Measurements from ENCODE around the gene FAM131A. TPM values are rescaled to one million over a fixed set of nuclear protein-coding genes. Genes with fewer than 3 reads are reported as not detected.

FAM131A gene
- total RNA-seq, 4 donors from 2014 or later = 13.2 to 42.6 (median 36.8) TPM

GRCh38 chr3:184384856-184385422 is 47.5 kb downstream of the FAM131A start:
- TF ChIP-seq POLR2A (IDR thresholded peaks at IDR 0.05) (no peak), CTCF (IDR thresholded peaks at IDR 0.05) (no peak)
- no peak for DNase-seq
- Histone ChIP-seq H3K9me3 (no peaks in the 10 kb centered on the region), H3K4me1 (no peaks in the 10 kb centered on the region), H3K27ac (no peak overlapping the region), H3K4me3 (no peak overlapping the region), H3K27me3 (no peaks in the 10 kb centered on the region), H3K36me3 (no peaks in the 10 kb centered on the region)
- intact Hi-C loops (cut with DNase I; ENCODE audit: low total_unique reads) = no loop called here

GRCh38 chr3:184386047-184386806 is 48.8 kb downstream of the FAM131A start:
- H3K27ac ChIP-seq = no peak overlapping the region
- H3K9me3 ChIP-seq = no peaks in the 10 kb centered on the region
- no peak overlapping the region for H3K4me3 ChIP-seq
- DNase-seq = no peak
- no peaks in the 10 kb centered on the region for H3K36me3 ChIP-seq
- no peaks in the 10 kb centered on the region for H3K4me1 ChIP-seq
- H3K27me3 ChIP-seq = no peaks in the 10 kb centered on the region
- intact Hi-C loops (cut with DNase I; ENCODE audit: low total_unique reads) = no loop called here
- TF ChIP-seq POLR2A (IDR thresholded peaks at IDR 0.05) (no peak), CTCF (IDR thresholded peaks at IDR 0.05) (no peak)

- TF ChIP-seq CTCF (IDR thresholded peaks at IDR 0.05) = no peak
- TF ChIP-seq POLR2A (IDR thresholded peaks at IDR 0.05) = no peak
- intact Hi-C loops (cut with DNase I; ENCODE audit: low total_unique reads) = no loop called here
- no peak overlapping the region for H3K4me3 ChIP-seq
- no peak for DNase-seq
- H3K27ac ChIP-seq = no peak overlapping the region
- no peaks in the 10 kb centered on the region for H3K36me3 ChIP-seq
- no peaks in the 10 kb centered on the region for H3K27me3 ChIP-seq
- H3K9me3 ChIP-seq = no peaks in the 10 kb centered on the region
- no peaks in the 10 kb centered on the region for H3K4me1 ChIP-seq
Observed at GRCh38 chr3:184387174-184387714, 49.8 kb downstream of the FAM131A start.

GRCh38 chr3:184388164-184388935 is 51.0 kb downstream of the FAM131A start:
- no peak overlapping the region for H3K27ac ChIP-seq
- no peaks in the 10 kb centered on the region for H3K4me1 ChIP-seq
- intact Hi-C loops (cut with DNase I; ENCODE audit: low total_unique reads) = no loop called here
- H3K27me3 ChIP-seq = no peaks in the 10 kb centered on the region
- TF ChIP-seq POLR2A (IDR thresholded peaks at IDR 0.05) = no peak
- no peak for TF ChIP-seq CTCF (IDR thresholded peaks at IDR 0.05)
- no peaks in the 10 kb centered on the region for H3K36me3 ChIP-seq
- no peak for DNase-seq
- no peak overlapping the region for H3K4me3 ChIP-seq
- no peaks in the 10 kb centered on the region for H3K9me3 ChIP-seq

- DNase-seq = no peak
- no peak for TF ChIP-seq CTCF (IDR thresholded peaks at IDR 0.05)
- no peak for TF ChIP-seq POLR2A (IDR thresholded peaks at IDR 0.05)
- Histone ChIP-seq H3K27me3 (no peaks in the 10 kb centered on the region), H3K9me3 (no peaks in the 10 kb centered on the region), H3K27ac (no peak overlapping the region), H3K36me3 (no peaks in the 10 kb centered on the region), H3K4me1 (no peaks in the 10 kb centered on the region), H3K4me3 (no peak overlapping the region)
- intact Hi-C loops (cut with DNase I; ENCODE audit: low total_unique reads) = no loop called here
Observed at GRCh38 chr3:184388936-184389230, 51.5 kb downstream of the FAM131A start.
